ENCODE measurements around the gene TPBGL.
A peak's percentile ranks its signal among the peaks of the same experiment; 100 is the strongest.

The TPBGL gene

DNA sequence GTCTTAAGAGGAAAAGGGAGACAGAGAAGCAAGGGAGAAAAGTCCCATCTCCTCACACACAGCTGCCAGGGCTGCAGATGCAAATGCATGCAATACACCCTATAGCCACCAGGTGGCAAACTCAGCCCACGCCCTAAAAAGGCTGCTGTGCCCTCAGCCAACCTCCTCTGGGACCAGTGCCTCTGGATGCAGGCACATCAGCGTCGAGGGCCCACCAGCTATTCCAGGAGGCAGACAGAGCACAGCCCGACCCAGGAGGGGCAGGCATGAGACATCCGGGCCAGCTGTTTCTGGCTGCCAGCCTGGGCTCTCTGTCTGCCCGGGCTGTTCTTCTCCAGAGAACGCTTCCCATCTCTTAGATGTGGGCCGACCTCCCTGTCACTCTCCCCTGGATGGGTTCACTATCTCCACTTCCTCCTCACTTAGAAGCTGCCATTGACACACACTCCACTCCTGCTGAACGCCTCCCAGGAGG, 39.7 kb downstream of the TPBGL start:
- in situ Hi-C loops (cut with HindIII; ENCODE audit: low pct_ligation_motif_present, low sequenced_read_pairs): no loop called here
- Histone ChIP-seq H3K27ac (no peak overlapping the region), H3K36me3 (replicated peaks) (no peaks in the 10 kb centered on the region), H3K4me3 (ENCODE audit: low read depth, low read length) (no peak overlapping the region), H3K27me3 (replicated peaks) (no peaks in the 10 kb centered on the region)
- DNase-seq: peak; percentile 60
- TF ChIP-seq CTCF (IDR thresholded peaks at IDR 0.05; ENCODE audit: low read depth, low read length, missing control alignments): peak; percentile 95

DNA sequence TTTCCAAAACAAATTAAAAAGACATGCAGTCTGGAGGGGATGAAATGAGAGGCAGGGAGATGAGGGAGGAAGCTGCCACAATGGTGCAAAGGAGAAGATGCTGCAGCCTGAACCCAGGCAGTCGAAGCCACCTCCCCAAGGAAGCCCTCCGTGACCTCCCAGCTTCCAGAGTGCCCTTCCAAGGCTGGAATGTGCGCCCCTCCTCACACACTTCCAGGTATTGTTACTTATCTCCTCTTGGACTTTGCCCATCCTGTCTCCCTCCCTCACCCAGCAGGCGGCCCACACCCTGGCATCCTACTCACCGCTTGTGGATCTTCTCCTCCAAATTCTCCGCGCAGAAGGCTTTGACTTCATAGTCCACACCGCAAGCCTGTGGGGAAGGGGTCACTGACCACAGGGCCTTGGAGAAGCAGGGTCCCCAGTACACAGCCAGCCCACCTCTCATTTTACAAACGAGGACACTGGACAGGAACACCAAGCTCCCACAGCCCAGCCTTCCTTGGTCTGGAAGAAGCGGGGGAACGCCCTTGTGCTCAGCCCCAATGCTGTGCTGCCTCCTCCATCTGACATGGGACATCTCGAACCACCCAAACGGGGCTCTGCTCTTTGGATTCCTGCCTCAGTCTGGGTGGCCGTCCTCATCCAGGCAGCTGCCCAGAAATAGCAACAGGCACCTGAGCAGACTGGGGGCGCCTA, 40.3 kb downstream of the TPBGL start:
- no peak for TF ChIP-seq CTCF (IDR thresholded peaks at IDR 0.05; ENCODE audit: low read depth, low read length, missing control alignments)
- no peak for DNase-seq
- no peak overlapping the region for H3K27ac ChIP-seq
- no peak overlapping the region for H3K4me3 ChIP-seq (ENCODE audit: low read depth, low read length)
- H3K27me3 ChIP-seq (replicated peaks): no peaks in the 10 kb centered on the region
- H3K36me3 ChIP-seq (replicated peaks): no peaks in the 10 kb centered on the region
- in situ Hi-C loops (cut with HindIII; ENCODE audit: low pct_ligation_motif_present, low sequenced_read_pairs): no loop called here

DNA sequence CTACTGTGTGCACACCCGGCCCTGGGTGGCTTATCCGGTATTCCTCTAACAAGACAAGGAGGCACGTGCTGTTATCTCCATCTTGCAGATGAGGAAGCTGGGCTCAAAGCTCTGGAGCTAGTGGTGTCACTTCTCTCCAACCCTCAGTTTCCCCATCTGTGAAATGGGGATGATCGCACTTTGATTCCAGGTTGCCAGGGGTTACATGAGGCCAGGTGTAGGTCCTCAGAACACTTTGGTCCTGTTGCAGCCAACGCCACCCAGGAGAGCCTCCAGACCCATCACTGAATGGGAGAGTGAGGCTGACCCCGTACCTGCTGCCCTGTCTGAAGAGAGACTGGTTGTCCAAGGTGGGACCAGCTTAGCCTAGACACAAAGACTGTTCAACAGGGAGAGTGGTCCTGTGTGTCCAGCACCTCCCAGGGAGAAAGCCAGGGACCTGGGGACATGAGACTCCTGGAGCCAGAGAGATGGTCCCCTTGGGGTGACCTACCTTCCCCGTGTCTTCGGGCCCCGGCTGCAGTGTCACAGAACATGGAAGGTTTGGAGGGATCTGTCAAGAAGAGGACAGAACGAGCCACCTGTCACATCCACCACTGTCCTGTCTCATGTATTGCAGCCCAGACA, 41.0 kb downstream of the TPBGL start:
- H3K36me3 ChIP-seq (replicated peaks): no peaks in the 10 kb centered on the region
- no peak overlapping the region for H3K27ac ChIP-seq
- H3K4me3 ChIP-seq (ENCODE audit: low read depth, low read length): no peak overlapping the region
- H3K27me3 ChIP-seq (replicated peaks): no peaks in the 10 kb centered on the region
- no peak for DNase-seq
- in situ Hi-C loops (cut with HindIII; ENCODE audit: low pct_ligation_motif_present, low sequenced_read_pairs): no loop called here
- TF ChIP-seq CTCF (IDR thresholded peaks at IDR 0.05; ENCODE audit: low read depth, low read length, missing control alignments): no peak

DNA sequence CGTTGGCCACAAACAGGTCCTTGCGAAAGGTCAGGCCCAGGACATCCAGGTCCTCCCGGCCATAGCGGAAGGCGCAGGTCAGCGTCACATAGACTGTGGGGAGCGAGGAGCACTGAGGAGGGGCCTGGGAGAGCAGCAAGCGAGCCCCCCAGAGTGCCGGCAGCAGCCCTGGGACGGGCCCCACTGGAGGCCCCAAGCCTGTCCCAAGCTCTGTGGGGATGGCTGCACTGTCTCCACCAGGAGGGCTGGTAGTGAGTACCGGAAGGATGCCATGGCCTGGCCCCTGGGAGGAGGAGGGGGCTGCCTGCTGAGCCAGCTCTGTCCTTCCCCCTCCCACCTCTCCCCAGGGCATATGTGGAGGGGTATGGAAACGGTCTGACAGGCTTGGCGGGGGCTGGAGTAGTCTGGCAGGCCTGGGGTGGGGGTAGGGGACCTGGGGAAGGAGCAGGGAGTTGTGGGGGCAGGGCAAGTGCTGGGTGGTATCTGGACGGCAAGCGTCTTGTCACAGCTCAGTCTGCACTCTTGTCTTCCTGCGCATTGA, 42.9 kb downstream of the TPBGL start:
- DNase-seq: no peak
- in situ Hi-C loops (cut with HindIII; ENCODE audit: low pct_ligation_motif_present, low sequenced_read_pairs): no loop called here
- TF ChIP-seq CTCF (IDR thresholded peaks at IDR 0.05; ENCODE audit: low read depth, low read length, missing control alignments): no peak
- Histone ChIP-seq H3K36me3 (replicated peaks) (no peaks in the 10 kb centered on the region), H3K4me3 (ENCODE audit: low read depth, low read length) (no peak overlapping the region), H3K27ac (no peak overlapping the region), H3K27me3 (replicated peaks) (no peaks in the 10 kb centered on the region)

- Histone ChIP-seq H3K27me3 (replicated peaks) (no peaks in the 10 kb centered on the region), H3K4me3 (ENCODE audit: low read depth, low read length) (no peak overlapping the region), H3K36me3 (replicated peaks) (no peaks in the 10 kb centered on the region), H3K27ac (no peak overlapping the region)
- TF ChIP-seq CTCF (IDR thresholded peaks at IDR 0.05; ENCODE audit: low read depth, low read length, missing control alignments): no peak
- in situ Hi-C loops (cut with HindIII; ENCODE audit: low pct_ligation_motif_present, low sequenced_read_pairs): no loop called here
- DNase-seq: no peak
Measured at GRCh38 chr11:75285776-75286360, 45.3 kb downstream of the TPBGL start.
